ENCODE measurements around the gene DPYD. TPM values are rescaled to one million over a fixed set of nuclear protein-coding genes. Genes with fewer than 3 reads are reported as not detected.

DPYD gene
- total RNA-seq, 4 donors from 2014 or later: 35.7 to 65.4 (median 43.7) TPM

DNA sequence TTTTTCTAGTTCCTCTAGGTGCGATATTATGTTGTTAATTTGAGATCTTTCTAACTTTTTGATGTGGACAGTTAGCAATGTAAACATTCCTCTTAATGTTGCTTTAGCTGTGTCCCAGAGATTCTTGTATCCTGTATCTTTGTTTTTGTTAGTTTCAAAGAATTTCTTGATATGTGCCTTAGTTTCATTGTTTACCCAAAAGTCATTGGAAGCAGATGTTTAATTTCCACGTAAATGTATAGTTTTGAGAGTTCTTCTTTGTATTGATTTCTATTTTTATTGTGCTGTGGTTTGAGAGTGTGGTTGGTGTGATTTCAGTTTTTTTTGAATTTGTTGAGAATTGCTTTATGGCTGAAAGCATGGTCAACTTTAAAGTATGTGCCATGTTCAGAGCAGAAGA lies 879.8 kb downstream of the DPYD start:
- H3K27ac ChIP-seq: no peak overlapping the region
- 55 to 58% methylated on average over 2 of the region's 2 CpGs for WGBS, 2 donors
- H3K27me3 ChIP-seq: no peaks in the 10 kb centered on the region
- no peaks in the 10 kb centered on the region for H3K4me1 ChIP-seq
- no peak overlapping the region for H3K4me3 ChIP-seq
- TF ChIP-seq POLR2A (IDR thresholded peaks at IDR 0.05) (no peak), EP300 (IDR thresholded peaks at IDR 0.05) (no peak), CTCF (IDR thresholded peaks at IDR 0.05) (no peak)
- no peaks in the 10 kb centered on the region for H3K36me3 ChIP-seq
- H3K9me3 ChIP-seq: peaks cover 0 to 42% (median 2%) of the 10 kb centered on the region in 4 donors
- no peak for DNase-seq (ENCODE audit: low spot score in 2 of 2)

DNA sequence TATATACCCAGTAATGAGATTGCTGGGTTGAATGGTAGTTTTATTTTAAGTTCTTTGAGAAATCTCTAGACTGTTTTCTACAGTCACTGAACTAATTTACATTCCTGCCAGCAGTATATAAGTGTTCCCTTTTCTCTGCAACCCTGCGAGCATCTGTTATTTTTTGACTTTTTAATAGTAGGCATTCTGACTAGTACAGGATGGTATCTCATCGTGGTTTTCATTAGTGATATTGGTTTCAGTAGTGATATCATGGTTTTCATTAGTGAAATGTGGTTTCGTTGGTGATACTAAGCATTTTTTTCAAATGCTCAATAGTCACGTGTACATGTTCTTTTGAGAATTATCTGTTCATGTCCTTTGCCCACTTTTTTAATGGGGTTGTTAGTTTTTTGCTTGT lies 882.4 kb downstream of the DPYD start:
- peaks cover 0 to 30% (median 2%) of the 10 kb centered on the region in 4 donors for H3K9me3 ChIP-seq
- no peak for DNase-seq (ENCODE audit: low spot score in 2 of 2)
- no peaks in the 10 kb centered on the region for H3K4me1 ChIP-seq
- H3K27ac ChIP-seq: no peak overlapping the region
- H3K4me3 ChIP-seq: no peak overlapping the region
- no peak for TF ChIP-seq POLR2A (IDR thresholded peaks at IDR 0.05)
- no peak for TF ChIP-seq EP300 (IDR thresholded peaks at IDR 0.05)
- no peak for TF ChIP-seq CTCF (IDR thresholded peaks at IDR 0.05)
- H3K36me3 ChIP-seq: no peaks in the 10 kb centered on the region
- H3K27me3 ChIP-seq: no peaks in the 10 kb centered on the region
- WGBS, 2 donors: 86 to 94% methylated on average over 4 of the region's 4 CpGs

- TF ChIP-seq CTCF (IDR thresholded peaks at IDR 0.05) (no peak), EP300 (IDR thresholded peaks at IDR 0.05) (no peak), POLR2A (IDR thresholded peaks at IDR 0.05) (no peak)
- 86 to 94% methylated on average over 2 of the region's 2 CpGs for WGBS, 2 donors
- H3K9me3 ChIP-seq: peaks cover 0 to 10% (median 2%) of the 10 kb centered on the region in 4 donors
These were observed 886.2 kb downstream of the DPYD start for GRCh38 chr1:97034651-97035050.

GRCh38 chr1:97033949-97034348 lies 886.9 kb downstream of the DPYD start:
- H3K9me3 ChIP-seq: peaks cover 0 to 5% (median under 1%) of the 10 kb centered on the region in 4 donors
- 68 to 79% methylated on average over 2 of the region's 2 CpGs for WGBS, 2 donors
- H3K27ac ChIP-seq: no peak overlapping the region
- no peak for DNase-seq (ENCODE audit: low spot score in 2 of 2)
- no peaks in the 10 kb centered on the region for H3K27me3 ChIP-seq
- no peaks in the 10 kb centered on the region for H3K36me3 ChIP-seq
- no peaks in the 10 kb centered on the region for H3K4me1 ChIP-seq
- H3K4me3 ChIP-seq: no peak overlapping the region
- no peak for TF ChIP-seq EP300 (IDR thresholded peaks at IDR 0.05)
- TF ChIP-seq POLR2A (IDR thresholded peaks at IDR 0.05): no peak
- TF ChIP-seq CTCF (IDR thresholded peaks at IDR 0.05): no peak

More at GRCh38 chr1:97034651-97035050, 886.2 kb downstream of the DPYD start:
- Histone ChIP-seq H3K36me3 (no peaks in the 10 kb centered on the region), H3K27ac (no peak overlapping the region), H3K4me3 (no peak overlapping the region), H3K4me1 (no peaks in the 10 kb centered on the region), H3K27me3 (no peaks in the 10 kb centered on the region)
- no peak for DNase-seq (ENCODE audit: low spot score in 2 of 2)

Data from tibial nerve (tissue), 4 donors.